IgD-negative memory B cell (primary cell): Measurements from ENCODE around the gene ADAM12. TPM values are rescaled to one million over a fixed set of nuclear protein-coding genes. Genes with fewer than 3 reads are reported as not detected.
"Not testable (repeated sequence)": the region's sequence is repeated elsewhere in the genome, so short reads cannot be mapped to it uniquely, and the experiment has no call there.

Experiments used
- H3K27ac Mint-ChIP-seq, 3 donors: one replicate each; pipeline ENCODE4 v1.8.0; 2020 to 2022; ENCODE audit warnings: mild to moderate bottlenecking in 3 of 3, mixed read lengths in 3 of 3, moderate library complexity in 1 of 3
- H3K27me3 Mint-ChIP-seq: one replicate; pipeline ENCODE4 v1.8.0; 2021; ENCODE audit warnings: mixed read lengths
- H3K36me3 Mint-ChIP-seq: one replicate; pipeline ENCODE4 v1.8.0; 2020; ENCODE audit warnings: mild to moderate bottlenecking, mixed read lengths
- H3K4me1 Mint-ChIP-seq, 3 donors: one replicate each; pipeline ENCODE4 v1.8.0; 2020 to 2022; ENCODE audit warnings: mixed read lengths in 3 of 3, mild to moderate bottlenecking in 1 of 3
- H3K4me3 Mint-ChIP-seq, 4 donors: one replicate each; pipeline ENCODE4 v1.8.0; 2020 to 2022; ENCODE audit warnings: mild to moderate bottlenecking in 4 of 4, mixed read lengths in 4 of 4, moderate library complexity in 3 of 4
- H3K9me3 Mint-ChIP-seq, 3 donors: one replicate each; pipeline ENCODE4 v1.8.0; 2020 to 2021; ENCODE audit warnings: mixed read lengths in 3 of 3, mild to moderate bottlenecking in 1 of 3
- polyA plus RNA-seq: library from polyadenylated mRNA; unstranded; fragments of 300-500 nt; fragmentation: Illumina TruSeq; gene quantifications from one replicate; pipeline ENCODE4 v1.2.3, GENCODE V29; 2021

Gene ADAM12
- polyA plus RNA-seq, 1 donor from 2014 or later, result not detected

DNA sequence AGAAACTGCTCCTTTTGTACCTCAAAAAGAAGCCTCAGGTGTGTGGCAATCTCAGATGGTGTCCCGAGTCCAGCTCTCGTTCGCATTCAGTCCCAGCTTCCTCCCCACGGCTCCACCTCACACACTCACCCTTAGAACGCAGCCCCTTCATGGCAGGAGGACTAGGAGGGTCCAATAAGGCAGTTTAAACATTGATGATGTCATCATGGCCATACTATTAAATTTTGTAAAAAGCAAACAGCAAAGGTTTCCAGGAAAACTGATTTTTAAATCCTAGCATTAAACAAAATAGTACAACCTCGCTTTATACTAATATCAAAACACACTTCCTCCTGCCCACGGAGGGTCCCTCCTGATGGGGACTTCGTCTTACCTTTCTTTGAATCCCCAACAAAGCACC lies 133.0 kb downstream of the ADAM12 start:
- H3K27me3 Mint-ChIP-seq, result no peaks in the 10 kb centered on the region
- no peak overlapping the region for H3K27ac Mint-ChIP-seq
- H3K36me3 Mint-ChIP-seq, result no peaks in the 10 kb centered on the region
- H3K9me3 Mint-ChIP-seq, result peaks cover 0 to 8% (median 4%) of the 10 kb centered on the region in 3 donors
- no peak overlapping the region for H3K4me3 Mint-ChIP-seq
- H3K4me1 Mint-ChIP-seq, result no peaks in the 10 kb centered on the region

DNA sequence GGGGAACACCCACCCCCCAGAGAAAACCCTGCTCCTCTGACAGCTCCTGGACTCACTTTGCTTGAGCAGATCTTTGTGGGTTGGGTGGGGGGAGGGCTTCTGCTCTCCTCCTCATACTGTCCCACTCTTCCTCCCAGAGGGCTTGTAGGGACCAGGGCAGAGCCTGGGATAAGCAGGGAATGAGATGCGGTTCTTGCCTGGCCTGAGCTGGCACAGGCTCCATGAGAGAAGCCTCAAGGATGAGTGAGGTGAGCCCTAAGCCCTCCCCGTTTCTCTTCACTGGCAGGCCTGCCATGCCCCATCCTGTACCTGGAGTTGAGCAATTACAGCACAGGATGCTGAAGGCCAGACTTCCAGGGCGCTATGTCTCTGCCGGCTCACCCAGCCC lies 134.7 kb downstream of the ADAM12 start:
- Mint-ChIP-seq H3K27me3 (no peaks in the 10 kb centered on the region), H3K27ac (no peak overlapping the region), H3K4me1 (no peaks in the 10 kb centered on the region), H3K36me3 (no peaks in the 10 kb centered on the region), H3K4me3 (no peak overlapping the region), H3K9me3 (peaks cover 0 to 8% (median 4%) of the 10 kb centered on the region in 3 donors)

DNA sequence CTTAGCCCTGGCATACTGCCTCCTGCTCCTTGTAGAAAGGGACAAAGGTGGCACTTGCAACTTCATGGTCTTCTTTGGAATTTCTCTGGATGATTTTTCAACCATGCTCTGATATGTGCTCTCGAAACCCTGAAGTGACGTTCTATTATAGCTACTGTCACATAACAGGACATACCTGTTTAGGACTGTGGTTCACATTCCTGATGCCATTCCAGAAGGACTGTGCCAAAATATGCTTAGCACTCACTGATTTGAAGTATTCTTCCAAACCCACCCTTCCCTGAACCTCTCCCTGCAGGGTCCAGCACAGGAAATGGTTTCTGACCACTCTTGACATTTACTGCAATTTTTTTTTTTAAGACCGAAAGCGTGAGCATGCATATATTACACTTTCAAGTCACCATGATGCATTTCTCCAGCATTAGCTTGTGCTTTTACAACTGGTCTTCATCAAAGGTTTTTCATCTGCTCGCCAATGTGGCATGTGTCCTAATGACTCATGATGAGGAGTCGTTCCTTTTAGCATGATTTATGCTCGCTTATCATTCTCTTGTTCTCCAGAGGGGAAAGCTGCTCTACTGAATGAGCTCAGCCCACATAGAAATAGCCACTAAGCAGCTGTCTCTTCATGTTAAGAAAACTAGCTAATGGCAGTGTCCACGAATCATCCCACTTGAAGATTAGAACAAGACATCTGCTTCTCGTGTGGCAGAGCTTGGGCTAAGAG lies 135.2 kb downstream of the ADAM12 start:
- no peak overlapping the region for H3K27ac Mint-ChIP-seq
- H3K9me3 Mint-ChIP-seq, result peaks cover 0 to 8% (median 4%) of the 10 kb centered on the region in 3 donors
- no peaks in the 10 kb centered on the region for H3K36me3 Mint-ChIP-seq
- H3K27me3 Mint-ChIP-seq, result no peaks in the 10 kb centered on the region
- no peaks in the 10 kb centered on the region for H3K4me1 Mint-ChIP-seq
- no peak overlapping the region for H3K4me3 Mint-ChIP-seq

DNA sequence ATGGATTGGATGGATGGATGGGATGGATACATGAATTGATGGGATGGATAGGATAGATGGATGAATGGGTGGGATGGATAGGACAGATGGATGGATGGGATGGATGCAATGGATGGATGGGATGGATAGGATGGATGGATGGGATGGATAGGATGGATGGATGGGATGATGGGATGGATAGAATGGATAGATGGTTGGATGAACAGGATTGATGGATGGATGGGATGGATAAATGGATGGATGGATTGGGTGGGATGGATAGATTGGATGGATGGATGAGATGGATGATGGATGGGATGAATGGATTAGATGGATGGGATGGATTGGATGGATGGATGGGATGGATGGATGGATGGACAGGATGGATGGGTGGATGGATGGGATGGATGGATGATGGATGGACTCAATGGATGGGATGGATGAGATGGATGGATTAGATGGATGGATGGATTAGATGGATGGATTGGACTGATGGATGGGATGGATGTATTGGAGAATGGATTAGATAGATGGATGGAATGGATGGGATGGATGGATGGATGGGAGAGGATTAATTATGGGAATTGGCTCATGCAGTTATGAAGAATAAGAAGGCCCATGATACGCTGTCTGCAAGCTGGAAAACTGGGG lies 136.4 kb downstream of the ADAM12 start:
- Mint-ChIP-seq H3K27me3 (no peaks in the 10 kb centered on the region), H3K4me3 (no peak overlapping the region), H3K4me1 (no peaks in the 10 kb centered on the region), H3K36me3 (no peaks in the 10 kb centered on the region), H3K9me3 (peaks cover 0 to 5% (median 4%) of the 10 kb centered on the region in 3 donors), H3K27ac (no peak overlapping the region)

DNA sequence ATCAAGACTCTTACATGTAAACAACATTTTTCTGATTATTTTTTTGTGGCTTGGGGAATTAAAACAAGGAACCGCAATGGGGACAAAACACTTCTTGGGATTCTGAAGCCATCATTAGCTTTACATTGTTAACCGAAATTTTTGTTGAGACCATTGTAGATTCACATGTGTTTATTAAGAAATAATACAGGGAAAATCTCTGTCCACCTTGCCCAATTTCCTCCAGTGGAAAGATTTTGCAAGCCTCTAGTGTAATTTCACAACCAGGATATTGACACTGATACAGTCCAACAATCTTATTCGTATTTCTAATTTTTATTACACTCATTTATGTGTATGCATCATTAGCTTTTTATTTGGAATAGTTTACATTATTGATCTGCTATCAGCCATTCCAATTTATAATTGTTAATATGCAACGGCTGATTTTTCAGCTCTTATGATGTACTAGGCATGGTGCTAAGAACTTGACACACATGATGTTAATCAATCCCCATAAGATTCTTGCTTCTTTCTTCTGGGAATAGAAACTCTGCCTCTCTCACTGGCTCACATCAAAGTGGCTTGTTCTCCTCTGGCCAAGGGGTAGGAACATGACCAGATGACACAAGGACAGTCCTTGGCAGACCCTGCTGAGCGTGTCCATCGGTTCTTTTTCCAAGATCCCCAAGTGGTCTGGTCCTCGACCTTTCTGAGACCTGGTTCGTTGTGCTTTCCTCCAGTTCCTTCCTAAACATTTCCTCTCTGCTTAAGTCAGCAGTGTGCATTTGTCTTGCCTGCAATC lies 137.6 kb downstream of the ADAM12 start:
- Mint-ChIP-seq H3K9me3 (peaks cover 0 to 4% (median 4%) of the 10 kb centered on the region in 3 donors), H3K36me3 (no peaks in the 10 kb centered on the region), H3K4me3 (no peak overlapping the region), H3K27me3 (no peaks in the 10 kb centered on the region), H3K4me1 (no peaks in the 10 kb centered on the region), H3K27ac (no peak overlapping the region)

DNA sequence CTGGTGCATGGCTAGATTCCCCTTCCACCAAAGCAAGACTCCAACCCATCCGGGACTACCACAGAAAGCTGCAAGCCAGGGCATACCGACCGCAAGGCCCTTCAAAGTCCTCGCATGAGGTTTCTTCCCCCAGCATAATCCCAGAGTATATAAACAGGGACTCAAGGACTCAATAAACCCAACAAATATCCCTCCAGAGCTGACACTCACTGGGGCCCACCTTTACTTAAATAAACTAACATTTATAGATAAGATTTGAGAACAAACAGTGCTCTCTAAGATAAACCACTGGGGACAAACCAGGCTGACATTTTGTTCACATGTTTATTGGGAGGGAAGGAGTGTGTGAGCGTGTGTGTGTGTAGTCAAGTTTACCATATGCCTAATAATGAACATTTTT lies 138.2 kb downstream of the ADAM12 start:
- Mint-ChIP-seq H3K36me3 (no peaks in the 10 kb centered on the region), H3K27ac (no peak overlapping the region), H3K27me3 (no peaks in the 10 kb centered on the region), H3K4me1 (no peaks in the 10 kb centered on the region), H3K4me3 (peak overlapping the region in 1 of 4 donors; percentile 24), H3K9me3 (peaks cover 0 to 4% (median 4%) of the 10 kb centered on the region in 3 donors)

DNA sequence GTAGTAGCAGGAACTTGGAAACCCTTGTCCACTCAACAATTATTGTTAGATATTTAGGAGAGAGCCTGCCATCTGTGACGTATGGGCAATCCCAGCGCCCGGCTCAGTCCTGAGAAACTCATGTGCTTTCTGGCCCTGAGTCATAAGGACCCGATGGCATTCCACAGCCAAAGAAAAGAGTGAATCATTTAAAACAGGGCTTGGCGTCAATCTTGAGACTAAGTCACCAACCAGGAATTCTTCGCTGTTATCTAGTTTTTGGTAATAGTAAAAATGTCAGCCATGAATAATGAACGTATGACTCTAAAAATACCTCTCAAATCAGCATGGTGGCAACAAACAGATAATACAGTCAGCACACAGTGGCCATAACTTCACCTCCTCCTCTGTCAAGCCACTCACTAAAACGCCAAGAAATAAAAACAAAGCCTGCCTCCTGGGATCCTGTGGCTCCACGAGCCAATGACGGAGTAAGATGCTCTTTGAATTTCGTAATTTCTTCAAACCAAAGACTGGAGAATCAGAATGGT lies 140.8 kb downstream of the ADAM12 start:
- Mint-ChIP-seq H3K4me1 (no peaks in the 10 kb centered on the region), H3K27me3 (no peaks in the 10 kb centered on the region), H3K4me3 (no peak overlapping the region), H3K36me3 (no peaks in the 10 kb centered on the region), H3K27ac (no peak overlapping the region), H3K9me3 (peaks cover 0 to 4% (median 4%) of the 10 kb centered on the region in 3 donors)

DNA sequence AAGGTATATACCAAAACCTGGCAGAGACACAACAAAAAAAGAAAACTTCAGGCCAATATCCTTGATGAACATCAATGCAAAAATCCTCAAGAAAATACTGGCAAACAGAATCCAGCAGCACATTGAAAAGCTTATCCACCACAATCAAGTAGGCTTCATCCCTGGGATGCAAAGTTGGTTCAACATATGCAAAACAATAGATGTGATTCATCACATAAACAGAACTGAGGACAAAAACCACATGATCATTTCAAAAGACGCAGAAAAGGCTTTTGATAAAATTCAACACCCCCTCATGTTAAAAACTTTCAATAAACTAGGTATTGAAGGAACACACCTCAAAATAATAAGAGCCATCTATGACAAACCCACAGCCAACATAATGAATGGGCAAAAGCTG lies 141.9 kb downstream of the ADAM12 start:
- not testable (repeated sequence) for H3K36me3 Mint-ChIP-seq, H3K27me3 Mint-ChIP-seq, H3K9me3 Mint-ChIP-seq, H3K4me1 Mint-ChIP-seq, H3K4me3 Mint-ChIP-seq, H3K27ac Mint-ChIP-seq

DNA sequence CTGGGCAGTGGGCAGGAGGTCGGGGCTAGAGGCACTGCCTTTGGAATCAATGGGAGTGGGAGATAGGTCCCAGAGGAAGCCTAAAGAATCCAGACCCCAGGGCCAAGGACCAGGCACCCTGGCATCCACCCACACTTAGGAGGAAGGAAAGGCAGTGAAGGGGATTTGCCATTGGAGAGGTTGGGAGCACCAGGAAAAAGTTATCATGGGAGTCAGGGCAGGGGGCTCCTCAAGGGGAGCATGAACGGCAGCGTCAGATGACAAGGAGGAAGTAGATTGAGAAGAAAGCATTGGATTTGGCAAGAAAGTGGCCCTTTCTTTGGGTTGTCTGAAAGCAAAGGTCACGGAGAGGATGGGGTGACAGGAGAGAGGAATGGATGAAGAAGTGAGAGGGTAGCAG lies 142.8 kb downstream of the ADAM12 start:
- no peaks in the 10 kb centered on the region for H3K4me1 Mint-ChIP-seq
- H3K36me3 Mint-ChIP-seq, result no peaks in the 10 kb centered on the region
- H3K9me3 Mint-ChIP-seq, result no peaks in the 10 kb centered on the region
- H3K27me3 Mint-ChIP-seq, result no peaks in the 10 kb centered on the region
- H3K27ac Mint-ChIP-seq, result no peak overlapping the region
- no peak overlapping the region for H3K4me3 Mint-ChIP-seq

DNA sequence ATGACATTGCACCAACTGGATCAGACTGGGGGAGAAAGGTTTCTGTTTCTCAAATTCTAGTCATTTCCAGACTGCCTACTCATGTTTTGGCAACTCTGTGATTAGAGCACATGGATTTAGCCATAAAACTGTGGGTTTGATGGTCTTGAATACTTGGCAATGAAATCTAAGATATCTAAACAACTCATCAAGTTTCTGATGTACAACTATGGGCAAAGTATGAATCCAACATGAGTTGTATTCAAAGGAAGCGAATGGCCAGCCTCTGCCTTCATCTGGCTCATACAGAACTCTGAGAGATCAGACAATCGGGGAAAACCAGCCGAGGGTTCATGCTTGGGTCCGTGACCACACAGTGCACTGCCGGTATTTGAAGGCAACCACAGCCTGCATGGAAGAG lies 144.3 kb downstream of the ADAM12 start:
- no peaks in the 10 kb centered on the region for H3K4me1 Mint-ChIP-seq

DNA sequence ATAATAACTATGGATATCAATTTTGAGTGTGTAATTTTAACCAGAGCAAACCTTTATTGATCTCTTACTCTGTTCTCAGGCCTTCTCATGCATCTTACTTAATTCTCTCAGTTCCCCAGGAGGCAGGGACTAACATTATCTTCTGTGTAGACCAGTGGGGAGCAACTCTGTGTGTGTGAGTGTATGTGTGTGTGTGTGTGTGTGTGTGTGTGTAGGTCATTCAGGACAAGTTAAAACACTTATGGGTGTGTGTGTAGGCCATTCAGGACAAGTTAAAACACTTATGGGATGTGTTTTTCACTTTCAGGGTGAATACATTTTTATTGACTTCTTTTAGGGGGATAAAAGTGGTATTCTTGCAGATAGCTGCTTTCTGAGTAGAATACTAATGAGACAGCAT lies 145.0 kb downstream of the ADAM12 start:
- no peaks in the 10 kb centered on the region for H3K9me3 Mint-ChIP-seq
- no peak overlapping the region for H3K4me3 Mint-ChIP-seq
- no peak overlapping the region for H3K27ac Mint-ChIP-seq
- no peaks in the 10 kb centered on the region for H3K4me1 Mint-ChIP-seq
- peaks cover 2% of the 10 kb centered on the region for H3K36me3 Mint-ChIP-seq
- H3K27me3 Mint-ChIP-seq, result no peaks in the 10 kb centered on the region

More for the DNA sequence above, 144.3 kb downstream of the ADAM12 start:
- Mint-ChIP-seq H3K27me3 (no peaks in the 10 kb centered on the region), H3K36me3 (no peaks in the 10 kb centered on the region), H3K27ac (no peak overlapping the region), H3K9me3 (no peaks in the 10 kb centered on the region), H3K4me3 (no peak overlapping the region)

DNA sequence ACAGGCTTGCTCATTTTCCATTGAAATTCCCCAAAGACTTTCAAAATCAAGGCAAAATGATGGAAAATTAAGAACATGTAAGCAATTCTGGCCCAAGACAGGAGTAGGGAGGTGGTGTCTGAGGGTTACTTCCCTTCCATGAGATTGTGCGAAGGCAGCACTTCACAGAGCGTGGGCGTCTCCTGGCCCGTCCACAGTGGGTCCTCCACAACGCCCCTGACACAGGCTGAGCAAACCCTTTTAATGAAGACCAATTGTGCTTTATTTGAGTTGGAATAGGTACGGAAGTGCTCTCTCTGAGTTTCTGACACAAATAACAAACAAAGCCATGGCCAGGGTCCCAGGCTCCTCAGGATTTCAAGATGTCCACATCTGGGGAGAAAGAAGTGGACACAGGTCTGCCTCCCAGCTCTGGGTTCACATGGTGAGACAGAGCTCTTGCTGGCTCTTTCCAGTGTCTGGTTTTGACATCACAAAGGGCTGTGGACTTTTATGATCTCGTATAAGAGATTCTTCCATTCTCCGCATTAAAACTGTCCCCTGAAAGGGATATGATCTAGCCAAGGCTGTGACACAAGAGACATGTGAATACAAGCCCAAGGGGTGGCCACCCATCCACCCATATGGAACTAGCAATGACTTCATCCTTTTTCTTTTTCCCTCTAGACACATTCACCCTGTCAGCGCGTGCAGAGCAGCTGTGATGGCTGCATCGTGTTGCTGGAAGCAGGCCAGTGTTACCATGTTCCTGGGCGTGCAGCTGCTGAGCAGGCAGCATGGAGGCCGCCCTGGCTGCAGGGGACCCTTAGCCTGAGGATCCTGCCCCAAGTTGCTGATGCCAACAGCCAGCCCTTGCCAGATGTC lies 145.6 kb downstream of the ADAM12 start:
- no peaks in the 10 kb centered on the region for H3K4me1 Mint-ChIP-seq
- peaks cover 2% of the 10 kb centered on the region for H3K36me3 Mint-ChIP-seq
- H3K4me3 Mint-ChIP-seq, result no peak overlapping the region
- peaks cover 0 to 2% (median 0%) of the 10 kb centered on the region in 3 donors for H3K9me3 Mint-ChIP-seq
- no peaks in the 10 kb centered on the region for H3K27me3 Mint-ChIP-seq
- no peak overlapping the region for H3K27ac Mint-ChIP-seq

DNA sequence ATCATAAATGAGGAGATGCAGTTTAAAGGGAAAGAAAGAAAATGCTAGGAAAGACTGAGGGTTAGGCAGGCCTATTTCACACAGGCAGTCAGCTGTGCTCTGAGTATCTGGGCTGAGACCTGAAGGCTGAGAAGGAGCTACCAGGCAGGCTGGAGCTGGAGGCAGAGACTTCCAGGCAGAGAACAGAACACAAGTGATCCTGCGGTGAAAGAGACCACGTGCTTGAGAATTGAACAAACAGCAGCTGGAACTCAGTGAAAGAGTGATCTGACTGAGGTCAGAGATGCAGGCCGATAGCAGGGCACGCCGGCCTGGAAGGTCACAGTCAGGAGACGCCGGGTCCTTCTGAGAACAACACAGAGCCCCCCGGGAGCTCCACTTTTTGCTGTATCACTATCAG lies 147.8 kb downstream of the ADAM12 start:
- H3K27me3 Mint-ChIP-seq, result no peaks in the 10 kb centered on the region
- peaks cover 0 to 7% (median 0%) of the 10 kb centered on the region in 3 donors for H3K9me3 Mint-ChIP-seq
- no peak overlapping the region for H3K4me3 Mint-ChIP-seq
- H3K4me1 Mint-ChIP-seq, result no peaks in the 10 kb centered on the region
- H3K27ac Mint-ChIP-seq, result no peak overlapping the region
- H3K36me3 Mint-ChIP-seq, result peaks cover 2% of the 10 kb centered on the region

DNA sequence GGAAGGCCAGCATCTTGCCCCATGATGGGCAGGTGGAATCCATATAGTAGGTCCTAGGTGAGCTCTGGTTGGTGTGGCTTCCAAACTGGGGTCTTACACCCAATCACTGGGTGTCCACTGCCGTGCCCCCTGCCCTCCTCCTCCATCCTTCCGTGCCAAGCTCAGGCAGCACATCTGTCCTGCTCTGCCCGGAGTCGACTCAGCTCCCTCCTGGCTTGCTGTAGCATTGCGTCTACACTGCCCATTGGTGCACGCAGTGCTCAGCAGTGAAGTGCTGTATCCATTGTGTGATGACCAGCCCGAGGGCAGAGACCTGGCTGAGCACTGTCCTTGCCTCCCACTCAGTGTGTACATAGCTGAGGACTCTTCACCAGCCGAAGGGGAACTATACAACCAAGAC lies 148.4 kb downstream of the ADAM12 start:
- H3K27ac Mint-ChIP-seq, result no peak overlapping the region
- no peaks in the 10 kb centered on the region for H3K27me3 Mint-ChIP-seq
- no peaks in the 10 kb centered on the region for H3K4me1 Mint-ChIP-seq
- no peak overlapping the region for H3K4me3 Mint-ChIP-seq
- H3K9me3 Mint-ChIP-seq, result peaks cover 0 to 7% (median 0%) of the 10 kb centered on the region in 3 donors
- H3K36me3 Mint-ChIP-seq, result peaks cover 2% of the 10 kb centered on the region
